ENCODE data around the gene ZKSCAN3.

GRCh38 chr6:28370440-28370839 is 20.7 kb downstream of the ZKSCAN3 start:
- no peak for TF ChIP-seq CTCF (IDR thresholded peaks at IDR 0.05; ENCODE audit: low read depth, low read length)
- no peak for TF ChIP-seq MAX (IDR thresholded peaks at IDR 0.05; ENCODE audit: low read depth, low read length)
- no peak for TF ChIP-seq POLR2A (IDR thresholded peaks at IDR 0.05; ENCODE audit: extremely low read depth, insufficient read length)
- TF ChIP-seq MYC (IDR thresholded peaks at IDR 0.05; ENCODE audit: low read depth, low read length), result no peak
